Endothelial cell of umbilical vein (primary cell): Measurements from ENCODE around the gene ABR. TPM values are rescaled to one million over a fixed set of nuclear protein-coding genes. Genes with fewer than 3 reads are reported as not detected.

ENCODE experiments used
- BruUV-seq: library from RNA; stranded (reverse); fragments of 400-500 nt; replicated peaks from 2 replicates; lab custom pipeline; 2021; lab: Mats Ljungman, UMichigan
- CTCF ChIA-PET: fragments of 300-600, 350-600 bp; sonication (Branson Sonifier 250); formaldehyde crosslinking; loops from one replicate; lab custom pipeline; 2021; ENCODE audit warnings: antibody characterized with exemption, inconsistent platforms; lab: Charles Lee
- POLR2A ChIA-PET: fragments of 300-600, 350-600 bp; sonication (Branson Sonifier 250); formaldehyde crosslinking; loops from one replicate; lab custom pipeline; 2021; ENCODE audit warnings: antibody characterized with exemption, inconsistent platforms; lab: Charles Lee
- DNase-seq: peaks from one replicate; pipeline ENCODE4 v3.0.0-alpha.2; 2011; ENCODE audit warnings: low read depth, low spot score
- FAIRE-seq: peaks from 2 replicates; lab custom pipeline; 2011; peaks lifted over from hg19 to GRCh38; lab: Jason Lieb, UNC
- H2AFZ ChIP-seq: 2 replicates; pipeline ENCODE4 v1.6.0; 2012; ENCODE audit warnings: low read depth, low read length, control low read depth, inconsistent platforms
- H3K27ac ChIP-seq: 2 replicates; pipeline ENCODE4 v1.5.1; 2011; ENCODE audit warnings: low read depth, mild to moderate bottlenecking, control low read depth, low read length, moderate library complexity; ENCODE audit not compliant: insufficient read depth
- H3K27me3 ChIP-seq, 2 experiments: 2 replicates each; pipeline versions ENCODE4 v1.6.0 to v1.6.1; 2011; ENCODE audit warnings: low read length in 2 of 2, mixed read lengths in 1 of 2; ENCODE audit not compliant: control insufficient read depth in 2 of 2, insufficient read depth in 2 of 2
- H3K36me3 ChIP-seq, 2 experiments: 2 replicates in 1 of 2; 3 replicates in 1 of 2; pipeline ENCODE4 v1.5.1; 2011; ENCODE audit warnings: low read length in 2 of 2, mild to moderate bottlenecking in 1 of 2, moderate library complexity in 1 of 2; ENCODE audit not compliant: control insufficient read depth in 2 of 2, insufficient read depth in 2 of 2; ENCODE audit errors: extremely low read depth in 1 of 2
- H3K4me1 ChIP-seq: 3 replicates; pipeline ENCODE4 v1.5.1; 2011; ENCODE audit warnings: mild to moderate bottlenecking, low read length; ENCODE audit not compliant: control insufficient read depth, insufficient read depth; ENCODE audit errors: extremely low read depth
- H3K4me2 ChIP-seq: 2 replicates; pipeline ENCODE4 v1.6.1; 2011; ENCODE audit warnings: low read length, control low read depth, mixed read lengths; ENCODE audit not compliant: insufficient read depth
- H3K4me3 ChIP-seq, 3 experiments: fragments of 200-600 bp in 1 of 3; sonication (generic), shearing (Covaris generic) in 1 of 3; replicated peaks in 1 of 3; 2 replicates each; pipeline ENCODE4 v1.5.1; 2011 to 2016; ENCODE audit warnings: control low read depth in 3 of 3, low read length in 3 of 3, mild to moderate bottlenecking in 2 of 3, inconsistent platforms in 1 of 3, low read depth in 1 of 3, moderate library complexity in 1 of 3; ENCODE audit not compliant: insufficient read depth in 1 of 3
- H3K79me2 ChIP-seq: 2 replicates; pipeline ENCODE4 v1.6.0; 2012; ENCODE audit warnings: low read length, inconsistent platforms; ENCODE audit not compliant: control insufficient read depth, insufficient read depth
- H3K9ac ChIP-seq: replicated peaks from 2 replicates; pipeline ENCODE3; 2011; ENCODE audit warnings: low read length, control low read depth; ENCODE audit not compliant: insufficient read depth; ENCODE audit errors: extremely low read depth
- H3K9me1 ChIP-seq: replicated peaks from 3 replicates; pipeline ENCODE4 v1.6.0; 2011; ENCODE audit warnings: mild to moderate bottlenecking, low read length; ENCODE audit not compliant: control insufficient read depth, insufficient read depth; ENCODE audit errors: extremely low read depth
- H3K9me3 ChIP-seq: replicated peaks from 2 replicates; pipeline ENCODE4 v1.5.1; 2012; ENCODE audit warnings: low read length, inconsistent platforms; ENCODE audit not compliant: control insufficient read depth, insufficient read depth
- H4K20me1 ChIP-seq: replicated peaks from 2 replicates; pipeline ENCODE3; 2011; ENCODE audit warnings: mild to moderate bottlenecking, low read length; ENCODE audit not compliant: control insufficient read depth, insufficient read depth; ENCODE audit errors: extremely low read depth
- EZH2 ChIP-seq: IDR thresholded peaks from 2 replicates; pipeline ENCODE4 v1.6.1; 2012; ENCODE audit warnings: borderline replicate concordance, low read depth, mild to moderate bottlenecking, moderate library complexity, low read length, inconsistent platforms; ENCODE audit not compliant: severe bottlenecking
- FOS ChIP-seq: IDR thresholded peaks from 2 replicates; pipeline ENCODE4 v1.6.1; 2011; ENCODE audit warnings: mild to moderate bottlenecking, low read length, moderate library complexity, borderline replicate concordance; ENCODE audit not compliant: insufficient read depth
- GATA2 ChIP-seq: IDR thresholded peaks from 2 replicates; pipeline ENCODE4 v1.7.0; 2011; ENCODE audit warnings: low read depth, mild to moderate bottlenecking, moderate library complexity, mixed read lengths, low read length; ENCODE audit not compliant: insufficient read length, insufficient read depth
- JUN ChIP-seq: IDR thresholded peaks from 2 replicates; pipeline ENCODE4 v1.6.1; 2011; ENCODE audit warnings: borderline replicate concordance, low read depth; ENCODE audit not compliant: insufficient read length, insufficient read depth
- MYC ChIP-seq: IDR thresholded peaks from one replicate; pipeline ENCODE4 v1.6.1; 2011; ENCODE audit warnings: mild to moderate bottlenecking, low read depth, low read length
- POLR2A ChIP-seq: IDR thresholded peaks from 2 replicates; pipeline ENCODE4 v1.6.1; 2012; ENCODE audit warnings: low read depth, mild to moderate bottlenecking, control low read depth, low read length
- POLR2AphosphoS5 ChIP-seq: IDR thresholded peaks from 2 replicates; pipeline ENCODE4 v1.6.1; 2012; ENCODE audit warnings: low read depth, mild to moderate bottlenecking, control low read depth, low read length, moderate library complexity; ENCODE audit not compliant: insufficient read depth
- dilution Hi-C: fragments of 300-500 bp; cut with MboI; formaldehyde crosslinking; loops from one replicate; pipeline ENCODE4 v1.15.0; 2019; ENCODE audit warnings: low sequenced_read_pairs; ENCODE audit not compliant: extremely low pct_ligation_motif_present
- intact Hi-C: fragments of 100-400 bp; cut with micrococcal nuclease; formaldehyde crosslinking; loops from one replicate; pipeline ENCODE4 v1.10.0; 2022
- polyA plus RNA-seq, 4 experiments: library from polyadenylated mRNA; depleted of rRNA in 3 of 4; stranded (reverse) in 3 of 4; unstranded in 1 of 4; fragments of >200 nt; gene quantifications; 2 replicates each; pipeline versions ENCODE4 v1.2.1 to v1.2.3, GENCODE V29; 2011 to 2012; ENCODE audit warnings: missing spikeins in 1 of 4
- total RNA-seq: library from RNA; stranded (reverse); gene quantifications from 2 replicates; pipeline ENCODE4 v1.2.3, GENCODE V29; 2021
- TF ChIP-seq, protein P1 (sequence below), 2 donors: IDR thresholded peaks; 1 replicate in 1 of 2; 2 replicates in 1 of 2; pipeline ENCODE4 v1.5.1; 2011; ENCODE audit warnings: low read length in 2 of 2, mild to moderate bottlenecking in 2 of 2, moderate library complexity in 2 of 2, control low read depth in 1 of 2, inconsistent platforms in 1 of 2, low read depth in 1 of 2; ENCODE audit not compliant: insufficient read depth in 1 of 2; ENCODE audit errors: extremely low read depth in 1 of 2
- TF ChIP-seq, protein P2 (sequence below): IDR thresholded peaks from 2 replicates; pipeline ENCODE4 v1.6.1; 2011; ENCODE audit not compliant: insufficient read depth, insufficient read length

ABR gene
- total and polyA plus RNA-seq, 2 donors (not counting 3 experiments of a cell fraction or from before 2014, with no cell fraction given), result 83.5 to 96.8 TPM

DNA sequence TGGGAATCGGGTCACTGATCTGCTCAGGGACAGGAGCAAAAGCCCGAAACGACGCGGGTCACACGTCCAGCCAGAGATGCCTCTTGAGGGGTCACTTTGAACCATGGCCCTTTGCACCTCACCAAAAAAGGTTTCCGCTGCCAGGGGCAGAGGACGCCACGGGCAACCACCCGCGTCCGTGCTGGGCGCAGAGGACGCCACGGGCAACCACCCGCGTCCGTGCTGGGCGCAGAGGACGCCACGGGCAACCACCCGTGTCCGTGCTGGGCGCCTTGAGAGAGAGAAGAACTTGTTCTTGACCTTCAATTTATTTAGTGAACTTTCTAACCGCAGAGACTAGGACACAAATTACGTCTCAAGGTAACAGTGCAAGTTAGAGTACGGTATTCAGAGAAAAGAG lies 147.4 kb downstream of the ABR start:
- no peak for TF ChIP-seq JUN
- no peak overlapping the region for H3K4me3 ChIP-seq
- H3K9me3 ChIP-seq, result no peaks in the 10 kb centered on the region
- intact Hi-C loops, result no loop called here
- dilution Hi-C loops, result no loop called here
- no peaks in the 10 kb centered on the region for H4K20me1 ChIP-seq
- no peaks in the 10 kb centered on the region for H3K27me3 ChIP-seq
- H3K36me3 ChIP-seq, result peaks cover 0 to 3% of the 10 kb centered on the region in 2 experiments
- no peak overlapping the region for H2AFZ ChIP-seq
- no peak overlapping the region for H3K27ac ChIP-seq
- H3K4me2 ChIP-seq, result no peak overlapping the region
- ChIA-PET CTCF (no interaction called here), POLR2A (no interaction called here)
- no peak for DNase-seq
- H3K4me1 ChIP-seq, result no peaks in the 10 kb centered on the region
- H3K79me2 ChIP-seq, result no peaks in the 10 kb centered on the region
- no peaks in the 10 kb centered on the region for H3K9me1 ChIP-seq
- BruUV-seq, result no TSS peak
- no peak for FAIRE-seq
- no peak overlapping the region for H3K9ac ChIP-seq

DNA sequence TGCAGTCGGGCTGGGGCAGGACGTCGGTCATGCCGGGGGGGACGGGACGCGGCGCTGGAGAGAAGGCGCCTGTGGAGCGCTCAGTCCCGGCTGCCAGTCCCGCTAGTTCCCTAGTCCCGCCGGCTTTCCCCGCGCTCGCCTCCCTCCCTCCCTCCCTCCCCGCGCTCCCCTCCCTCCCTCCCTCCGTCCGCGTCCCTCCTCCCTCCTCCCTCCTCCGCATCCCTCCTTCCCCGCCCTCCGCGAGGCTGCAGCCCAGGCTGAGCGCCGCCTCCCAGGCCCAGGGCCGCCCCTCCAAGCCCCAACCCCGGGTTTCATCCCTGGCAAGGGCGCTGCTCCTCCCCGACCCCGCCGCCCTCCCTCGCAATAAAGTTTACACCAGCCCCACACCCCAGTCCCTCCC lies 148.1 kb downstream of the ABR start:
- Histone ChIP-seq H3K79me2 (no peaks in the 10 kb centered on the region), H3K4me2 (no peak overlapping the region), H3K4me1 (no peaks in the 10 kb centered on the region), H3K9ac (no peak overlapping the region), H3K27me3 (no peaks in the 10 kb centered on the region), H3K27ac (no peak overlapping the region), H4K20me1 (no peaks in the 10 kb centered on the region), H3K9me1 (no peaks in the 10 kb centered on the region), H3K4me3 (no peak overlapping the region), H2AFZ (no peak overlapping the region), H3K36me3 (peaks cover 0 to 3% of the 10 kb centered on the region in 2 experiments), H3K9me3 (no peaks in the 10 kb centered on the region)
- BruUV-seq, result no TSS peak
- no peak for DNase-seq
- dilution Hi-C loops (no loop called here), intact Hi-C loops (no loop called here)
- TF ChIP-seq, protein P1, sequence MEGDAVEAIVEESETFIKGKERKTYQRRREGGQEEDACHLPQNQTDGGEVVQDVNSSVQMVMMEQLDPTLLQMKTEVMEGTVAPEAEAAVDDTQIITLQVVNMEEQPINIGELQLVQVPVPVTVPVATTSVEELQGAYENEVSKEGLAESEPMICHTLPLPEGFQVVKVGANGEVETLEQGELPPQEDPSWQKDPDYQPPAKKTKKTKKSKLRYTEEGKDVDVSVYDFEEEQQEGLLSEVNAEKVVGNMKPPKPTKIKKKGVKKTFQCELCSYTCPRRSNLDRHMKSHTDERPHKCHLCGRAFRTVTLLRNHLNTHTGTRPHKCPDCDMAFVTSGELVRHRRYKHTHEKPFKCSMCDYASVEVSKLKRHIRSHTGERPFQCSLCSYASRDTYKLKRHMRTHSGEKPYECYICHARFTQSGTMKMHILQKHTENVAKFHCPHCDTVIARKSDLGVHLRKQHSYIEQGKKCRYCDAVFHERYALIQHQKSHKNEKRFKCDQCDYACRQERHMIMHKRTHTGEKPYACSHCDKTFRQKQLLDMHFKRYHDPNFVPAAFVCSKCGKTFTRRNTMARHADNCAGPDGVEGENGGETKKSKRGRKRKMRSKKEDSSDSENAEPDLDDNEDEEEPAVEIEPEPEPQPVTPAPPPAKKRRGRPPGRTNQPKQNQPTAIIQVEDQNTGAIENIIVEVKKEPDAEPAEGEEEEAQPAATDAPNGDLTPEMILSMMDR (IDR thresholded peaks at IDR 0.05; ENCODE audit: extremely low read depth in 1 of 2, insufficient read depth in 1 of 2, low read depth in 1 of 2, low read length in 2 of 2), result no peak
- TF ChIP-seq POLR2A (no peak), JUN (no peak), FOS (no peak), POLR2AphosphoS5 (no peak), EZH2 (no peak), GATA2 (no peak), MYC (no peak)
- TF ChIP-seq, protein P2, sequence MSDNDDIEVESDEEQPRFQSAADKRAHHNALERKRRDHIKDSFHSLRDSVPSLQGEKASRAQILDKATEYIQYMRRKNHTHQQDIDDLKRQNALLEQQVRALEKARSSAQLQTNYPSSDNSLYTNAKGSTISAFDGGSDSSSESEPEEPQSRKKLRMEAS, result no peak
- ChIA-PET CTCF (no interaction called here), POLR2A (no interaction called here)
- no peak for FAIRE-seq
